Right lobe of liver (tissue), 6 donors: ENCODE measurements around the gene CAP2. TPM values are rescaled to one million over a fixed set of nuclear protein-coding genes. Genes with fewer than 3 reads are reported as not detected.
"Not testable (repeated sequence)": the region's sequence is repeated elsewhere in the genome, so short reads cannot be mapped to it uniquely, and the experiment has no call there.

Experiments
- ATAC-seq, 4 donors: fragments of 200-7000 bp; cut with Tn5 transposase; one replicate each; pipeline ENCODE4 v1.9.1; 2020; ENCODE audit warnings: mild to moderate bottlenecking in 4 of 4, moderate library complexity in 4 of 4
- DNase-seq, 3 donors: peaks; one replicate each; pipeline ENCODE4 v3.0.0-alpha.2; 2020
- H3K27ac ChIP-seq, 3 donors: fragments of 200-600 bp; one replicate each; pipeline ENCODE4 v1.8.0; 2022
- H3K27me3 ChIP-seq, 2 donors: fragments of 200-600 bp; one replicate each; pipeline ENCODE4 v1.8.0; 2022
- H3K36me3 ChIP-seq, 4 donors: fragments of 200-600 bp; sonication (generic) in 1 of 4; one replicate each; pipeline versions ENCODE4 v1.5.1 to v1.8.0; 2017 to 2022; ENCODE audit warnings: control low read depth in 1 of 4
- H3K4me1 ChIP-seq, 4 donors: fragments of 200-600 bp; sonication (generic) in 1 of 4; one replicate each; pipeline versions ENCODE4 v1.5.1 to v1.8.0; 2017 to 2022; ENCODE audit warnings: control low read depth in 1 of 4
- H3K4me3 ChIP-seq, 3 donors: fragments of 200-600 bp; one replicate each; pipeline ENCODE4 v1.8.0; 2022
- H3K9me3 ChIP-seq, 4 donors: fragments of 200-600 bp; sonication (generic) in 1 of 4; one replicate each; pipeline versions ENCODE4 v1.5.1 to v1.8.0; 2017 to 2022; ENCODE audit warnings: control low read depth in 1 of 4
- POLR2A ChIP-seq: fragments of 450-650 bp; IDR thresholded peaks from one replicate; pipeline ENCODE4 v1.6.1; 2017; ENCODE audit warnings: antibody characterized with exemption, mild to moderate bottlenecking
- WGBS: methylation state at CpG from one replicate; pipeline ENCODE4 v1.1.6; 2018; ENCODE audit warnings: low coverage, low lambda C conversion rate; ENCODE audit not compliant: insufficient coverage; ENCODE audit errors: missing lambda C conversion rate; 5-methylcytosine and 5-hydroxymethylcytosine counted together
- intact Hi-C, 2 donors: fragments of 100-400 bp; cut with DNase I; formaldehyde crosslinking; loops; one replicate each; pipeline versions ENCODE4 v1.11.2 to v1.14.1; 2022
- total RNA-seq, 6 experiments: library from RNA; depleted of rRNA in 2 of 6; stranded (reverse); fragments of >200 nt in 2 of 6; fragmentation: NEBNext Ultra II Directional in 3 of 6; extraction: Animal tissue kit (Norgen Biotek cat#: 25700) in 3 of 6; gene quantifications; one replicate each; pipeline versions ENCODE4 v1.1.0 to v1.2.4, GENCODE V29; 2016 to 2023
- TF ChIP-seq, protein P1 (sequence below), 4 donors: fragments of 200-600 bp in 3 of 4; fragments of 450-650 bp in 1 of 4; IDR thresholded peaks; one replicate each; pipeline versions ENCODE4 v1.5.1 to v1.8.0; 2016 to 2022; ENCODE audit warnings: antibody characterized with exemption in 4 of 4, mild to moderate bottlenecking in 2 of 4
- donor health status: DM: no; HTN: yes; CAD: no.
- donor health status: DM: no; HTN: no; CAD: no.
- donor health status: DM: no; HTN: no; CAD: no.
- donor health status: DM: no; HTN: yes; CAD: no.
- donor health status: DM: no; HTN: yes; CAD: no.

The CAP2 gene
- total RNA-seq, 6 experiments from 2014 or later = 2.1 to 7.4 (median 6.1) TPM

DNA sequence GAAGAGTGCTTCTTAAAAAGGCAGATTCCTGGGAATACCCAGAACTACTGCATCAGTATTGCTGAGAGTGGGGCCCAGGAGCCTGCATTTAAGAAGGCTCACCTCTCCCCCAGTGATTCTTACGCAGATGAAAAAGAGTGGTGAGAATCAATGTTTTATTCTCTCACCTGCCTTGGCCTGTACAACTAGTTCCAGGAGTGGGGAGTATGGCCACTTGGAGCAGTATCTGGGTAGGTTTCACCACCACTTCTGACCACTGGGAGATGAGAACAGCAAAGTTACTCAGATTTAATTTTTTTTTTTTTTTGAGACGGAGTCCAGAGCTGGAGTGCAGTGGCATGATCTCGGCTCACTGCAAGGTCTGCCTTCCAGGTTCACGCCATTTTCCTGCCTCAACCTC, 16.9 kb downstream of the CAP2 start:
- intact Hi-C loops = no loop called here
- H3K4me1 ChIP-seq = peaks cover 0 to 5% (median 0%) of the 10 kb centered on the region in 4 donors
- no peaks in the 10 kb centered on the region for H3K27me3 ChIP-seq
- DNase-seq = no peak
- H3K9me3 ChIP-seq = no peaks in the 10 kb centered on the region
- ATAC-seq = no peak
- WGBS = 97% methylated on average over 4 of the region's 4 CpGs
- no peak for TF ChIP-seq POLR2A
- TF ChIP-seq, protein P1, sequence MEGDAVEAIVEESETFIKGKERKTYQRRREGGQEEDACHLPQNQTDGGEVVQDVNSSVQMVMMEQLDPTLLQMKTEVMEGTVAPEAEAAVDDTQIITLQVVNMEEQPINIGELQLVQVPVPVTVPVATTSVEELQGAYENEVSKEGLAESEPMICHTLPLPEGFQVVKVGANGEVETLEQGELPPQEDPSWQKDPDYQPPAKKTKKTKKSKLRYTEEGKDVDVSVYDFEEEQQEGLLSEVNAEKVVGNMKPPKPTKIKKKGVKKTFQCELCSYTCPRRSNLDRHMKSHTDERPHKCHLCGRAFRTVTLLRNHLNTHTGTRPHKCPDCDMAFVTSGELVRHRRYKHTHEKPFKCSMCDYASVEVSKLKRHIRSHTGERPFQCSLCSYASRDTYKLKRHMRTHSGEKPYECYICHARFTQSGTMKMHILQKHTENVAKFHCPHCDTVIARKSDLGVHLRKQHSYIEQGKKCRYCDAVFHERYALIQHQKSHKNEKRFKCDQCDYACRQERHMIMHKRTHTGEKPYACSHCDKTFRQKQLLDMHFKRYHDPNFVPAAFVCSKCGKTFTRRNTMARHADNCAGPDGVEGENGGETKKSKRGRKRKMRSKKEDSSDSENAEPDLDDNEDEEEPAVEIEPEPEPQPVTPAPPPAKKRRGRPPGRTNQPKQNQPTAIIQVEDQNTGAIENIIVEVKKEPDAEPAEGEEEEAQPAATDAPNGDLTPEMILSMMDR (IDR thresholded peaks at IDR 0.05) = no peak
- no peaks in the 10 kb centered on the region for H3K36me3 ChIP-seq
- H3K27ac ChIP-seq = no peak overlapping the region
- H3K4me3 ChIP-seq = no peak overlapping the region

DNA sequence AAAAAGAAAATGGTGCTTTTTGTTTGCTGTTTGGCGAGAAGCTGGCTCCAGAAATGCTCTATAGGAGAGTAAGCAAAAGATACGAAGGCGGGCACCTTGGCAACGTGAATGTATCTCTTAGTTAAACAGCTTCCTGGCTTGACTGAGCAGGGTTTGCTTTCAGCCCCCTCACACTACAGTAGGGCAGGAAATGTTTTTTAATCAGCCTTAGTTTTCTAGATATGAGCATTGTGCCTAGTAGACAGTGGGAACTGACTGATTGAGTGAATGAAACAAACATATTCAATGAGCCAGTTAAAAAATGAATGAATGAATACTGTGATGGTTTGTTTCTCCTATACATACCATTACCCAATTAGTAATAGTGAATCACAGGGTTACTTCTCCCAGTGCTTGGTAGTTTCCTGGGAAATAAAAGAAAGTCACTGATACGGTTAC, 19.9 kb downstream of the CAP2 start:
- Histone ChIP-seq H3K4me3 (no peak overlapping the region), H3K27ac (no peak overlapping the region), H3K27me3 (no peaks in the 10 kb centered on the region), H3K9me3 (no peaks in the 10 kb centered on the region), H3K36me3 (no peaks in the 10 kb centered on the region), H3K4me1 (no peaks in the 10 kb centered on the region)
- ATAC-seq = no peak
- 63% methylated on average over 5 of the region's 5 CpGs for WGBS
- no peak for DNase-seq
- intact Hi-C loops = no loop called here
- TF ChIP-seq POLR2A = no peak
- TF ChIP-seq, protein P1 (IDR thresholded peaks at IDR 0.05) = no peak

DNA sequence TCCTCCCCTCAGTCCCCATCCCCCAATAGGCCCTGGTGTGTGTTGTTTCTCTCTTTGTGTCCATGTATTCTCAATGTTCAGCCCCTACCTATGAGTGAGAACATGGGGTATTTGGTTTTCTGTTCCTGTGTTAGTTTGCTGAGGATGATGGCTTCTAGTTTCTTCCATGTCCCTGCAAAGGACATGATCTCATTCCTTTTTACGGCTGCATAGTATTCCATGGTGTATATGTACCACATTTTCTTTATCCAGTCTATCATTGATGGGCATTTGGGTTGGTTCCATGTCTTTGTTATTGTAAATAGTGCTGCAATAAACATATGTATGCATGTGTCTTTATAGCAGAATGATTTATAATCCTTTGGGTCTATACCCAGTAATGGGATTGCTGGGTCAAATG, 21.0 kb downstream of the CAP2 start:
- H3K4me3 ChIP-seq, H3K4me1 ChIP-seq, intact Hi-C loops, DNase-seq, H3K9me3 ChIP-seq, H3K27me3 ChIP-seq, ATAC-seq, H3K27ac ChIP-seq, H3K36me3 ChIP-seq: not testable (repeated sequence)
- WGBS = 63% methylated on average over 1 of the region's 1 CpG

DNA sequence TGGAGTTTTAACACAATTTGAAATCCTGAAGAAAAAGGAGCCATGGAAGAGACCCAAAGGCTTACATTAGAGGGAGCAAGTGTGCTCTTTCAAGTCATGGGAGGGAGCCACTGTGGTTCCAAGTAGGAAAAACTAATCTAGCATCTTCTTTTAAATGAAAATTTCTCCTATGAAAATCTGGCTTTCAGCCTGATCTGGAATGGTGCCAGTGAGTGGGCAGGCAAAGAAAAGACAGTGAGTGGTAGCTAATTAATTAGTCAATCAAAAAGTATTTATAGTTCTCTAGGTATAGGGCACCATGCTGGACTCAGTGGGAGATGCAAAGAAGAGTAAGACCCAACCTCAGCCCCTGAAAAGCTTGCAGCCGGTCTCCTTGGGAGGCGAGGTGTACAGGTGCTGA, 21.9 kb downstream of the CAP2 start:
- Histone ChIP-seq H3K9me3 (no peaks in the 10 kb centered on the region), H3K27ac (no peak overlapping the region), H3K27me3 (no peaks in the 10 kb centered on the region), H3K4me3 (no peak overlapping the region), H3K4me1 (no peaks in the 10 kb centered on the region), H3K36me3 (no peaks in the 10 kb centered on the region)
- WGBS = 93% methylated on average over 2 of the region's 2 CpGs
- intact Hi-C loops = no loop called here
- TF ChIP-seq, protein P1 (IDR thresholded peaks at IDR 0.05) = no peak
- TF ChIP-seq POLR2A = no peak
- no peak for DNase-seq
- ATAC-seq = no peak

DNA sequence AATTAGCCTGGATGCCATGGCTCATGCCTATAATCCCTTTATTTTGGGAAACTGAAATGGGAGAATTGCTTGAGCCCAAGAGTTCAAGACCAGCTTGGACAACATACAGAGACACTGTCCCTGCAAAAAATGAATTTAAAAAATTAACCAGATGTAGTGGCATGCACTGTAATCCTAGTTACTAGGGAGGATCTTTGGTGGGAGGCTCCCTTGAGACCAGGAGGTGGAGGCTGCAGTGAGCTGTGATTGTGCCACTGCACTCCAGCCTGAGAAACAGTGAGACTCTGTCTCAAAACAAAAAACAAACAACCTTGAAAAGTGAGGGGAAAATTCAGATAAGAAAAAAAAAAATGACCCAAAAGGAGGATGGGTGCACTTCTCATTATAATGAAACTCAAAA, 23.4 kb downstream of the CAP2 start:
- H3K4me1 ChIP-seq = no peaks in the 10 kb centered on the region
- no peak overlapping the region for H3K27ac ChIP-seq
- no peak for ATAC-seq
- H3K4me3 ChIP-seq = no peak overlapping the region
- no peak for DNase-seq
- no peaks in the 10 kb centered on the region for H3K36me3 ChIP-seq
- H3K27me3 ChIP-seq = no peaks in the 10 kb centered on the region
- no peak for TF ChIP-seq POLR2A
- TF ChIP-seq, protein P1 (IDR thresholded peaks at IDR 0.05) = no peak
- no peaks in the 10 kb centered on the region for H3K9me3 ChIP-seq
- intact Hi-C loops = no loop called here
